GM12878 (cell line): ENCODE measurements around the gene DCPS.

Source experiments
- CBX5 ChIP-seq: sonication (generic); IDR thresholded peaks from 2 replicates; pipeline ENCODE4 v1.6.1; 2016; ENCODE audit warnings: low read depth, moderate library complexity, mild to moderate bottlenecking, inconsistent platforms
- CEBPB ChIP-seq, 2 experiments: fragments of 150-350 bp in 1 of 2; IDR thresholded peaks; 2 replicates each; pipeline ENCODE4 v1.6.1; 2012 to 2014; ENCODE audit warnings: low read depth in 2 of 2, low read length in 2 of 2, borderline replicate concordance in 1 of 2, inconsistent platforms in 1 of 2
- CTCF ChIP-seq, 3 experiments: IDR thresholded peaks in 2 of 3; conservative IDR thresholded peaks in 1 of 3; 2 replicates each; pipeline ENCODE4 v1.5.1; 2011; ENCODE audit warnings: low read depth in 3 of 3, low read length in 3 of 3, mild to moderate bottlenecking in 3 of 3, control low read depth in 2 of 3, moderate library complexity in 2 of 3, inconsistent platforms in 1 of 3, mixed read lengths in 1 of 3; ENCODE audit not compliant: control insufficient read depth in 2 of 3, insufficient read depth in 1 of 3; ENCODE audit errors: extremely low read depth in 1 of 3
- EP300 ChIP-seq, 2 experiments: fragments of 150-350 bp in 1 of 2; IDR thresholded peaks; 2 replicates each; pipeline ENCODE4 v1.6.1; 2011 to 2012; ENCODE audit warnings: low read depth in 2 of 2, low read length in 2 of 2, borderline replicate concordance in 1 of 2, improper control_type of control experiment in 1 of 2, inconsistent platforms in 1 of 2; ENCODE audit not compliant: control insufficient read depth in 1 of 2
- GATAD2B ChIP-seq: fragments of 450-650 bp; conservative IDR thresholded peaks from 2 replicates; pipeline ENCODE4 v1.6.1; 2017; ENCODE audit warnings: low read depth, mild to moderate bottlenecking, moderate library complexity
- NR2C2 ChIP-seq: IDR thresholded peaks from 2 replicates; pipeline ENCODE4 v1.6.1; 2011; ENCODE audit warnings: borderline replicate concordance, low read depth; ENCODE audit not compliant: control insufficient read depth, insufficient read length
- POLR2A ChIP-seq: IDR thresholded peaks from 2 replicates; pipeline ENCODE4 v1.6.1; 2011; ENCODE audit warnings: low read depth, mild to moderate bottlenecking, low read length
- RAD21 ChIP-seq: IDR thresholded peaks from 2 replicates; pipeline ENCODE4 v1.6.1; 2011; ENCODE audit warnings: mild to moderate bottlenecking, low read depth, low read length, moderate library complexity; ENCODE audit not compliant: insufficient read depth
- TCF7 ChIP-seq: IDR thresholded peaks from 2 replicates; pipeline ENCODE4 v1.6.1; 2014; ENCODE audit warnings: antibody characterized with exemption, borderline replicate concordance
- USF1 ChIP-seq: IDR thresholded peaks from 2 replicates; pipeline ENCODE4 v1.6.1; 2011; ENCODE audit warnings: borderline replicate concordance, low read depth, mild to moderate bottlenecking, moderate library complexity, mixed read lengths, low read length; ENCODE audit not compliant: insufficient read depth; ENCODE audit errors: extremely low read length

GRCh38 chr11:126341760-126342161, 37.9 kb downstream of the DCPS start:
- TF ChIP-seq NR2C2 (no peak), CEBPB (IDR thresholded peaks at IDR 0.05; ENCODE audit: borderline replicate concordance in 1 of 2, low read depth in 2 of 2, low read length in 2 of 2) (no peak), POLR2A (no peak), TCF7 (no peak), GATAD2B (no peak), CTCF (IDR thresholded peaks at IDR 0.05 in 2 of 3, conservative IDR thresholded peaks at IDR 0.05 in 1 of 3; ENCODE audit: control insufficient read depth in 2 of 3, extremely low read depth in 1 of 3, insufficient read depth in 1 of 3, low read depth in 3 of 3, low read length in 3 of 3) (no peak), USF1 (no peak), EP300 (IDR thresholded peaks at IDR 0.05; ENCODE audit: borderline replicate concordance in 1 of 2, control insufficient read depth in 1 of 2, low read depth in 2 of 2, low read length in 2 of 2) (no peak), CBX5 (no peak), RAD21 (no peak)
